Neural cell (in vitro differentiated cells): ENCODE results near the gene EIF4G3. TPM values are rescaled to one million over a fixed set of nuclear protein-coding genes. Genes with fewer than 3 reads are reported as not detected.

ENCODE experiments used
- H2AFZ ChIP-seq: fragments of 200-600, 300-800 bp; sonication (generic), shearing (Covaris generic); 2 replicates; pipeline ENCODE4 v1.6.0; 2014; ENCODE audit warnings: low read depth, mild to moderate bottlenecking, antibody characterized with exemption, low read length, moderate library complexity
- H3F3A ChIP-seq: fragments of 200-600 bp; shearing (Covaris generic); 2 replicates; pipeline ENCODE4 v1.6.1; 2016; ENCODE audit warnings: mild to moderate bottlenecking, moderate library complexity, mixed read lengths, antibody characterized with exemption, low read length; ENCODE audit not compliant: insufficient read depth, poor library complexity, severe bottlenecking
- H3K27ac ChIP-seq: fragments of 200-600, 300-800 bp; sonication (generic), shearing (Covaris generic); 2 replicates; pipeline ENCODE4 v1.5.1; 2014; ENCODE audit warnings: mild to moderate bottlenecking, low read length, moderate library complexity
- H3K27me3 ChIP-seq: fragments of 300-800, 200-600 bp; sonication (generic), shearing (Covaris generic); 2 replicates; pipeline ENCODE4 v1.6.0; 2014; ENCODE audit warnings: mild to moderate bottlenecking, low read depth, low read length, moderate library complexity; ENCODE audit not compliant: insufficient read depth
- H3K36me3 ChIP-seq: fragments of 300-800, 200-600 bp; sonication (generic), shearing (Covaris generic); 2 replicates; pipeline ENCODE4 v1.5.1; 2014; ENCODE audit warnings: mild to moderate bottlenecking, antibody characterized with exemption, low read length, moderate library complexity; ENCODE audit not compliant: insufficient read depth
- H3K4me2 ChIP-seq: fragments of 300-800, 200-600 bp; sonication (generic), shearing (Covaris generic); 2 replicates; pipeline ENCODE4 v1.6.0; 2014; ENCODE audit warnings: mild to moderate bottlenecking, low read length
- H3K4me3 ChIP-seq: fragments of 300-800, 200-600 bp; sonication (generic), shearing (Covaris generic); 2 replicates; pipeline ENCODE4 v1.5.1; 2014; ENCODE audit warnings: mild to moderate bottlenecking, low read length, moderate library complexity
- H3K79me2 ChIP-seq: fragments of 200-600 bp; shearing (Covaris generic); replicated peaks from 2 replicates; pipeline ENCODE4 v1.6.0; 2014; ENCODE audit warnings: mild to moderate bottlenecking, low read length, moderate library complexity; ENCODE audit not compliant: insufficient read depth
- H3K9ac ChIP-seq: fragments of 300-800, 200-600 bp; sonication (generic), shearing (Covaris generic); 2 replicates; pipeline ENCODE4 v1.6.1; 2016; ENCODE audit warnings: mild to moderate bottlenecking, low read length, mixed read lengths
- H3K9me2 ChIP-seq: fragments of 200-600 bp; shearing (Covaris generic); 2 replicates; pipeline ENCODE4 v1.6.1; 2016; ENCODE audit warnings: mild to moderate bottlenecking, low read length, mixed read lengths; ENCODE audit not compliant: insufficient read depth
- H3K9me3 ChIP-seq: fragments of 200-600, 300-800 bp; sonication (generic), shearing (Covaris generic); 2 replicates; pipeline ENCODE4 v1.6.1; 2016; ENCODE audit warnings: mild to moderate bottlenecking, mixed run types, low read length, moderate library complexity, mixed read lengths
- H4K20me1 ChIP-seq: fragments of 200-600 bp; shearing (Covaris generic); 2 replicates; pipeline ENCODE4 v1.6.1; 2016; ENCODE audit warnings: mild to moderate bottlenecking, mixed run types; ENCODE audit not compliant: insufficient read depth
- EP300 ChIP-seq: fragments of 450-650 bp; conservative IDR thresholded peaks from 2 replicates; pipeline ENCODE4 v1.6.1; 2014; ENCODE audit warnings: antibody characterized with exemption, mild to moderate bottlenecking, moderate library complexity; ENCODE audit not compliant: poor library complexity, severe bottlenecking
- EZH2 ChIP-seq: fragments of 200-600, 300-800 bp; shearing (Covaris generic), sonication (generic); IDR thresholded peaks from 2 replicates; pipeline ENCODE4 v1.6.1; 2014; ENCODE audit warnings: antibody characterized with exemption, low read length, borderline replicate concordance, mild to moderate bottlenecking; ENCODE audit not compliant: insufficient read depth, poor library complexity, severe bottlenecking
- MXI1 ChIP-seq: fragments of 450-650 bp; conservative IDR thresholded peaks from 2 replicates; pipeline ENCODE4 v1.6.1; 2014; ENCODE audit warnings: antibody characterized with exemption, mild to moderate bottlenecking; ENCODE audit not compliant: poor library complexity, severe bottlenecking
- POLR2AphosphoS5 ChIP-seq: IDR thresholded peaks from 2 replicates; pipeline ENCODE4 v1.6.1; 2012
- RAD21 ChIP-seq: fragments of 450-650 bp; conservative IDR thresholded peaks from 2 replicates; pipeline ENCODE4 v1.6.1; 2014; ENCODE audit warnings: antibody characterized with exemption, mild to moderate bottlenecking, moderate library complexity
- REST ChIP-seq: IDR thresholded peaks from 2 replicates; pipeline ENCODE4 v1.6.1; 2012; ENCODE audit warnings: borderline replicate concordance
- SMC3 ChIP-seq: fragments of 450-650 bp; conservative IDR thresholded peaks from 2 replicates; pipeline ENCODE4 v1.6.1; 2014; ENCODE audit warnings: antibody characterized with exemption, mild to moderate bottlenecking, moderate library complexity; ENCODE audit not compliant: poor library complexity
- TAF1 ChIP-seq: IDR thresholded peaks from 2 replicates; pipeline ENCODE4 v1.6.1; 2012; ENCODE audit warnings: low read depth
- polyA plus RNA-seq: library from polyadenylated mRNA; depleted of rRNA; stranded (reverse); fragments of >200 nt; gene quantifications from 2 replicates; pipeline ENCODE4 v1.2.3, GENCODE V29; 2014
- TF ChIP-seq, protein P1 (sequence below): fragments of 450-650 bp; IDR thresholded peaks from 2 replicates; pipeline ENCODE4 v1.5.1; 2014; ENCODE audit warnings: antibody characterized with exemption, mild to moderate bottlenecking, moderate library complexity; ENCODE audit not compliant: poor library complexity, severe bottlenecking

EIF4G3 gene
- polyA plus RNA-seq, 1 donor from 2014 or later: 56.9 TPM

- Histone ChIP-seq H3K27me3 (no peaks in the 10 kb centered on the region), H2AFZ (no peak overlapping the region), H3K4me3 (no peak overlapping the region), H3K79me2 (peaks cover 24% of the 10 kb centered on the region), H3K36me3 (no peaks in the 10 kb centered on the region), H3K27ac (no peak overlapping the region), H3K9me3 (no peaks in the 10 kb centered on the region), H3K9me2 (no peaks in the 10 kb centered on the region), H3F3A (no peaks in the 10 kb centered on the region), H3K9ac (no peak overlapping the region), H4K20me1 (no peaks in the 10 kb centered on the region), H3K4me2 (no peak overlapping the region)
- TF ChIP-seq, protein P1, sequence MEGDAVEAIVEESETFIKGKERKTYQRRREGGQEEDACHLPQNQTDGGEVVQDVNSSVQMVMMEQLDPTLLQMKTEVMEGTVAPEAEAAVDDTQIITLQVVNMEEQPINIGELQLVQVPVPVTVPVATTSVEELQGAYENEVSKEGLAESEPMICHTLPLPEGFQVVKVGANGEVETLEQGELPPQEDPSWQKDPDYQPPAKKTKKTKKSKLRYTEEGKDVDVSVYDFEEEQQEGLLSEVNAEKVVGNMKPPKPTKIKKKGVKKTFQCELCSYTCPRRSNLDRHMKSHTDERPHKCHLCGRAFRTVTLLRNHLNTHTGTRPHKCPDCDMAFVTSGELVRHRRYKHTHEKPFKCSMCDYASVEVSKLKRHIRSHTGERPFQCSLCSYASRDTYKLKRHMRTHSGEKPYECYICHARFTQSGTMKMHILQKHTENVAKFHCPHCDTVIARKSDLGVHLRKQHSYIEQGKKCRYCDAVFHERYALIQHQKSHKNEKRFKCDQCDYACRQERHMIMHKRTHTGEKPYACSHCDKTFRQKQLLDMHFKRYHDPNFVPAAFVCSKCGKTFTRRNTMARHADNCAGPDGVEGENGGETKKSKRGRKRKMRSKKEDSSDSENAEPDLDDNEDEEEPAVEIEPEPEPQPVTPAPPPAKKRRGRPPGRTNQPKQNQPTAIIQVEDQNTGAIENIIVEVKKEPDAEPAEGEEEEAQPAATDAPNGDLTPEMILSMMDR: no peak
- no peak for TF ChIP-seq MXI1
Observed at GRCh38 chr1:21077085-21077484, 99.6 kb downstream of the EIF4G3 start.

DNA sequence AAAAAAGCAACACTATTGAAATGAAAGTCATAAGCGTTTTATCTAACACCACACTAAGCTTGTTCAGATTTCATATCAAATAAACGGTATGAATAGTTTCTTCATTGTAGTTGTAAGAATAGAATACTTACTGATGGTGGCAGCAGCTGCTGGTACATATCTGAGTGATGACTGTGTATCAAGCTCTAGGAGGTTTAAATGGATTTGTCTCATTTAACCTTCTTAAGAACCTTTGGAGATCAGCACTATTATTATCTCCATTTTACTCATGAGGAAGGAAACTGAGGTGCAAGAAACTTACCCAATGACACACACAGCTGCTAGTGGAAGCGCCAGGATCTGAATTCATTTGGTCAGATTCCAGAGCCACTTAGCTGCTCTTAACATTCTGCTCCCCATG lies 104.0 kb downstream of the EIF4G3 start:
- no peaks in the 10 kb centered on the region for H3K9me3 ChIP-seq
- TF ChIP-seq EZH2: no peak
- no peak overlapping the region for H3K4me3 ChIP-seq
- no peaks in the 10 kb centered on the region for H3K36me3 ChIP-seq
- no peak overlapping the region for H3K4me2 ChIP-seq
- no peak overlapping the region for H2AFZ ChIP-seq
- H3K9ac ChIP-seq: no peak overlapping the region
- no peaks in the 10 kb centered on the region for H3K27me3 ChIP-seq
- H3K9me2 ChIP-seq: no peaks in the 10 kb centered on the region
- H3K79me2 ChIP-seq: peaks cover 13% of the 10 kb centered on the region
- H4K20me1 ChIP-seq: no peaks in the 10 kb centered on the region
- no peaks in the 10 kb centered on the region for H3F3A ChIP-seq
- H3K27ac ChIP-seq: no peak overlapping the region

DNA sequence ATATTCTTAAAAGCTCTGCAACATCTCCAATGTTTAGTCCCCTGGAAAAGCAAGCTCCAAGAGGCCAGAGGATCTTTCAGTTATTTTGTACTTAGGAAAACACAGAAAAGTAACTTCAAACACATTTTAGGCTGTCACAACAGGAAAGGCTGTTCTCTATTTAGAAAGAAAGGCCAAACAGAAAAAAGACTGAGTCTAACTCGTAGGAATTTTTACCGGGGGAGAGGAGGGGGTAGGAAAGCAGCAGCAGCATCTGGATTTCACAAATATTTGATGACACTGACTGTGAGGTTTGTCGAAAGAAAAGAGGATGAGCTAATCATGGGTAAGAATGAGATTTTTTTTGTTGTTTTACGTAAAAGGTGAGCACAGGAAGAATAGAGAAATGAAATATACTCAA lies 107.1 kb downstream of the EIF4G3 start:
- no peak overlapping the region for H3K4me3 ChIP-seq
- no peaks in the 10 kb centered on the region for H3K27me3 ChIP-seq
- H3K36me3 ChIP-seq: no peaks in the 10 kb centered on the region
- no peak overlapping the region for H2AFZ ChIP-seq
- no peak overlapping the region for H3K27ac ChIP-seq
- no peaks in the 10 kb centered on the region for H3K9me2 ChIP-seq
- TF ChIP-seq, protein P1: no peak
- TF ChIP-seq TAF1 (no peak), EZH2 (no peak), POLR2AphosphoS5 (no peak), EP300 (no peak), REST (no peak), SMC3 (no peak), MXI1 (no peak), RAD21 (no peak)
- no peak overlapping the region for H3K9ac ChIP-seq
- H3K4me2 ChIP-seq: no peak overlapping the region
- H4K20me1 ChIP-seq: no peaks in the 10 kb centered on the region
- H3K9me3 ChIP-seq: no peaks in the 10 kb centered on the region
- H3F3A ChIP-seq: no peaks in the 10 kb centered on the region
- H3K79me2 ChIP-seq: peaks cover 8% of the 10 kb centered on the region
